Measurements from ENCODE around the gene VPS35L.

- TF ChIP-seq CTCF (conservative IDR thresholded peaks at IDR 0.05 in 1 of 2, IDR thresholded peaks at IDR 0.05 in 1 of 2; ENCODE audit: extremely low read depth in 1 of 2, insufficient read depth in 1 of 2, low read depth in 1 of 2, low read length in 2 of 2) (no peak), EZH2 (IDR thresholded peaks at IDR 0.05; ENCODE audit: borderline replicate concordance, low read length) (no peak)
Observed at GRCh38 chr16:19560078-19560477, 4.6 kb downstream of the VPS35L start.
